Ishikawa (cell line): ENCODE data around the gene KIAA0825.

Experiments used
- CEBPB ChIP-seq: IDR thresholded peaks from 2 replicates; pipeline ENCODE4 v1.6.1; 2012
- CREB1 ChIP-seq: IDR thresholded peaks from 2 replicates; pipeline ENCODE4 v1.6.1; 2012; ENCODE audit warnings: low read depth
- EGR1 ChIP-seq: IDR thresholded peaks from 2 replicates; pipeline ENCODE4 v1.6.1; 2012
- EP300 ChIP-seq: IDR thresholded peaks from 2 replicates; pipeline ENCODE4 v1.6.1; 2012; ENCODE audit warnings: borderline replicate concordance
- FOXM1 ChIP-seq: IDR thresholded peaks from 2 replicates; pipeline ENCODE4 v1.6.1; 2012; ENCODE audit warnings: low read depth, borderline replicate concordance
- NFIC ChIP-seq: IDR thresholded peaks from 2 replicates; pipeline ENCODE4 v1.6.1; 2012
- RAD21 ChIP-seq: IDR thresholded peaks from 2 replicates; pipeline ENCODE4 v1.6.1; 2012; ENCODE audit warnings: low read depth
- TAF1 ChIP-seq: IDR thresholded peaks from 2 replicates; pipeline ENCODE4 v1.6.1; 2012; ENCODE audit warnings: low read depth, mild to moderate bottlenecking
- TCF12 ChIP-seq: IDR thresholded peaks from 2 replicates; pipeline ENCODE4 v1.6.1; 2012; ENCODE audit warnings: low read depth
- TEAD4 ChIP-seq: IDR thresholded peaks from 2 replicates; pipeline ENCODE4 v1.6.1; 2012
- YY1 ChIP-seq: IDR thresholded peaks from 2 replicates; pipeline ENCODE4 v1.6.1; 2012; ENCODE audit warnings: low read depth
- ZBTB7A ChIP-seq: IDR thresholded peaks from 2 replicates; pipeline ENCODE4 v1.6.1; 2012; ENCODE audit warnings: low read depth
- TF ChIP-seq, protein P1 (sequence below): IDR thresholded peaks from 2 replicates; pipeline ENCODE4 v1.6.1; 2012
- TF ChIP-seq, protein P2 (sequence below): IDR thresholded peaks from 2 replicates; pipeline ENCODE4 v1.6.1; 2012; ENCODE audit warnings: low read depth, mild to moderate bottlenecking
- TF ChIP-seq, protein P3 (sequence below): IDR thresholded peaks from 2 replicates; pipeline ENCODE4 v1.6.1; 2012

Gene KIAA0825

DNA sequence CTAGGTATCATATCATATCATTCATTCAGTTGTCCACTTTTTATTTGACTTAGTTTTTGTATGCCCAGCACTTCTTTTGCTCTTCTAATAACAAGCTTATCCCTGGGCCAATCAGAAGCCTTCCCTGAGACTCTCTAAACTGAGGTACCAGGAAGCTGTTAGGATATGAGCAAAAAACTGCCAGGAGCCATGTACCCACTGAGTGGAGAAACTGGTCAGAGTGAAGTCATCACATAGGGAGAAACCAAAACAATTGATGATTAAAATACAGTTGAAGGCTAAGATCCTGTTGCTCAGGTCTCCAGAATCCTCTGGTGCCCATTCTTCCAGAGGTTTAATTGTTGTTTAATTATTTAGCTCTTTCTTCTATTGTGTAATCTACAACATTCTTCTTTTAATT, 120.2 kb downstream of the KIAA0825 start:
- TF ChIP-seq, protein P1, sequence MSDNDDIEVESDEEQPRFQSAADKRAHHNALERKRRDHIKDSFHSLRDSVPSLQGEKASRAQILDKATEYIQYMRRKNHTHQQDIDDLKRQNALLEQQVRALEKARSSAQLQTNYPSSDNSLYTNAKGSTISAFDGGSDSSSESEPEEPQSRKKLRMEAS, result no peak
- TF ChIP-seq ZBTB7A, result no peak
- no peak for TF ChIP-seq RAD21
- TF ChIP-seq EP300, result no peak
- no peak for TF ChIP-seq FOXM1
- TF ChIP-seq, protein P2, sequence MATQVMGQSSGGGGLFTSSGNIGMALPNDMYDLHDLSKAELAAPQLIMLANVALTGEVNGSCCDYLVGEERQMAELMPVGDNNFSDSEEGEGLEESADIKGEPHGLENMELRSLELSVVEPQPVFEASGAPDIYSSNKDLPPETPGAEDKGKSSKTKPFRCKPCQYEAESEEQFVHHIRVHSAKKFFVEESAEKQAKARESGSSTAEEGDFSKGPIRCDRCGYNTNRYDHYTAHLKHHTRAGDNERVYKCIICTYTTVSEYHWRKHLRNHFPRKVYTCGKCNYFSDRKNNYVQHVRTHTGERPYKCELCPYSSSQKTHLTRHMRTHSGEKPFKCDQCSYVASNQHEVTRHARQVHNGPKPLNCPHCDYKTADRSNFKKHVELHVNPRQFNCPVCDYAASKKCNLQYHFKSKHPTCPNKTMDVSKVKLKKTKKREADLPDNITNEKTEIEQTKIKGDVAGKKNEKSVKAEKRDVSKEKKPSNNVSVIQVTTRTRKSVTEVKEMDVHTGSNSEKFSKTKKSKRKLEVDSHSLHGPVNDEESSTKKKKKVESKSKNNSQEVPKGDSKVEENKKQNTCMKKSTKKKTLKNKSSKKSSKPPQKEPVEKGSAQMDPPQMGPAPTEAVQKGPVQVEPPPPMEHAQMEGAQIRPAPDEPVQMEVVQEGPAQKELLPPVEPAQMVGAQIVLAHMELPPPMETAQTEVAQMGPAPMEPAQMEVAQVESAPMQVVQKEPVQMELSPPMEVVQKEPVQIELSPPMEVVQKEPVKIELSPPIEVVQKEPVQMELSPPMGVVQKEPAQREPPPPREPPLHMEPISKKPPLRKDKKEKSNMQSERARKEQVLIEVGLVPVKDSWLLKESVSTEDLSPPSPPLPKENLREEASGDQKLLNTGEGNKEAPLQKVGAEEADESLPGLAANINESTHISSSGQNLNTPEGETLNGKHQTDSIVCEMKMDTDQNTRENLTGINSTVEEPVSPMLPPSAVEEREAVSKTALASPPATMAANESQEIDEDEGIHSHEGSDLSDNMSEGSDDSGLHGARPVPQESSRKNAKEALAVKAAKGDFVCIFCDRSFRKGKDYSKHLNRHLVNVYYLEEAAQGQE, result no peak
- TF ChIP-seq EGR1, result no peak
- no peak for TF ChIP-seq CEBPB
- TF ChIP-seq YY1, result no peak

DNA sequence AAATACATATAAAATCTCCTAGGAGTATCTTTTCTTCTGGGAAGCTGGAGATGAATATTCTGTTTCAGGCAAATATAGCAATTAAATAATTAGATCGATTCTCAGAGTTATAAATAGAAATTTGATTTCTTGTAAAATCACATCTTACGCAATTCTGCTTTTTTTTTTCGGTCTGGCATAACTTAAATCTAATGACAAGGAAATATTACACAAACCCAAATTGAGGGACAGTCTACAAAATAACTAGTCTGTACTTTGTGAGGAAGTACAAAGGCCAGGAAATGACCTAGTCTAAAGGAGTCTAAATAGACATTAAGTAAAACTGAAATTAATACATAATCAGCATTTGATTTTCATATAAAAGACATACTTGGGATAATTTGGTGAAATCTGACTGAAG, 133.3 kb downstream of the KIAA0825 start:
- TF ChIP-seq ZBTB7A (no peak), CEBPB (0 out of 2 replicates have a peak, but pooled peaks have one; percentile 17), NFIC (no peak), EGR1 (no peak)

DNA sequence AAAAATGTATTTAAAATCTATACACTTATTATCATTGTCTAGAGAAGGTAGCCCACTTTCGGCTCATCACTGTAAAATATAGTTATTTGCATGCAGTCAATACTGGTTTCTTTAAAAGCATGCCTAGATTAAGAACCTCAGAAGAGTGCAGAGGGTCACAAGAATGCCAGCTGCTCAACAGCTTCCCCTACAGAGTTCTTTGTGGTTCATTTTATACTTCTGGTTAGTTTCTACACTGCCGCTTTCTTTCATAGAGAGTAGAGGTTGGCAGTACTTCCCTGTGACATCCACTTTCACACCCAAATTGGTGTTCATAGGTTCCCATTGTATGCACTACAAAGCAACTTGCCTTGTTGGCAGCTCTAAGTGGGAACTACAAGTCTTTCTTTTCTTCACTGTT, 137.3 kb downstream of the KIAA0825 start:
- TF ChIP-seq EP300, result no peak
- TF ChIP-seq RAD21, result no peak
- TF ChIP-seq TCF12, result no peak
- TF ChIP-seq TEAD4, result no peak
- TF ChIP-seq CEBPB, result no peak
- no peak for TF ChIP-seq ZBTB7A
- TF ChIP-seq, protein P2, result no peak
- TF ChIP-seq FOXM1, result no peak
- TF ChIP-seq TAF1, result no peak

DNA sequence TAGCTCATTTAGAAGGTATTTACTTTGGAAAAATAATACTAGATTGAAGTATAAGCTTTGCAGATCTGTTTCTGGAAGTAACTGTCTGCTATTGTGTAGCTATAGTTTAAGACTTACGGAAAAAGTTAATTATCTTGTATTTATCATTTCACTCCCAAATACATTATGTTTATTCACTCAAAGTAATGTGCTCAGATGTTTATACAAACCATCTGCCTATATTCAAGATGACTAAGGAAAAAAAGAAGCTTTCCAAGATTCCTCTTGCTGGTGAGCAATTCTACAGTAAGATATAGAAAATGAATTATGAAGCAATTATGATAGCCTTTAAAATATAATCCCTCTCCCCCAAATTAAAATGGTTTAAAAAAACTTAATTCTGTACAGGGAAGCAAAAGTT, 137.9 kb downstream of the KIAA0825 start:
- TF ChIP-seq CEBPB (no peak), NFIC (no peak), TEAD4 (no peak), FOXM1 (no peak), RAD21 (no peak), EGR1 (no peak), YY1 (no peak), TAF1 (no peak), TCF12 (no peak)
- TF ChIP-seq, protein P3, sequence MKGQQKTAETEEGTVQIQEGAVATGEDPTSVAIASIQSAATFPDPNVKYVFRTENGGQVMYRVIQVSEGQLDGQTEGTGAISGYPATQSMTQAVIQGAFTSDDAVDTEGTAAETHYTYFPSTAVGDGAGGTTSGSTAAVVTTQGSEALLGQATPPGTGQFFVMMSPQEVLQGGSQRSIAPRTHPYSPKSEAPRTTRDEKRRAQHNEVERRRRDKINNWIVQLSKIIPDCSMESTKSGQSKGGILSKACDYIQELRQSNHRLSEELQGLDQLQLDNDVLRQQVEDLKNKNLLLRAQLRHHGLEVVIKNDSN, result no peak
- TF ChIP-seq, protein P1, result no peak

DNA sequence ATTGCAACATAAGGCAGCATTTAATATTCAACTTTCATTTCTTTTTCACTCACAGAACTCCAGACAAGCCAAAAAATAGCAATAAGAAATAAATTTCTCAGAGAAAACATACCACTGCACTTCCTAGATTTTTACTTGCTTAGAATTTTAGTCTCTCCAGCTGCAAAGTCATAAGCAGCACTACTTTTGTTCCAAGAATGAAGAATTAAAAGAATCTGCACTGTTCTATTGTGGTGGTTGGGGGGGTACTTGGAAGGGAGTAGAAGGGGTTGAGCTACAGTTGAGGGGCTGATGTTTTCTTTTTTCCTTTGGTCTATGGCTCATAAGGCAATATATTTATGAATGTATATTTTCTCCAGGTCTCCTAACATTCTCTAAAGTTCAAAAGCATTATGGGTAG, 144.5 kb downstream of the KIAA0825 start:
- TF ChIP-seq RAD21 (no peak), CREB1 (no peak), EP300 (no peak), CEBPB (no peak), NFIC (no peak), FOXM1 (no peak), TEAD4 (no peak), YY1 (no peak), TAF1 (no peak), ZBTB7A (no peak), EGR1 (no peak), TCF12 (no peak)
- TF ChIP-seq, protein P1, result no peak
- TF ChIP-seq, protein P2, result no peak
- TF ChIP-seq, protein P3, result no peak
